ENCODE measurements around the gene TMEM134.
"Not testable (repeated sequence)": the region's sequence is repeated elsewhere in the genome, so short reads cannot be mapped to it uniquely, and the experiment has no call there.

The TMEM134 gene

GRCh38 chr11:67468759-67469507, at the start of gene TMEM134:
TMEM134 (minus strand) TSS chr11:67469251; CDS start chr11:67469192, 59 bp downstream.
- peak; percentile 57 for TF ChIP-seq CTCF (IDR thresholded peaks at IDR 0.05; ENCODE audit: low read depth, low read length)
- peak; percentile 78; the same call in 1 of the 2 replicates for TF ChIP-seq MYC (IDR thresholded peaks at IDR 0.05; ENCODE audit: low read depth, low read length)
- peak; percentile 57; the same call in 1 of the 2 replicates for TF ChIP-seq MAX (IDR thresholded peaks at IDR 0.05; ENCODE audit: low read depth, low read length)
- peak; percentile 93 for TF ChIP-seq POLR2A (IDR thresholded peaks at IDR 0.05; ENCODE audit: extremely low read depth, insufficient read length)
- DNase-seq (ENCODE audit: low read depth) = peak; percentile 95
- H3K4me3 ChIP-seq (ENCODE audit: low read depth, low read length) = peak within 1 kb of the TSS; percentile 55

- TF ChIP-seq CTCF (IDR thresholded peaks at IDR 0.05; ENCODE audit: low read depth, low read length) (no peak), MYC (IDR thresholded peaks at IDR 0.05; ENCODE audit: low read depth, low read length) (no peak), MAX (IDR thresholded peaks at IDR 0.05; ENCODE audit: low read depth, low read length) (no peak), POLR2A (IDR thresholded peaks at IDR 0.05; ENCODE audit: extremely low read depth, insufficient read length) (no peak)
- H3K4me3 ChIP-seq (ENCODE audit: low read depth, low read length) = no peak overlapping the region
These were observed 48.9 kb upstream of the TMEM134 start for GRCh38 chr11:67517784-67518552.

GRCh38 chr11:67516806-67517205, 47.8 kb upstream of the TMEM134 start:
- no peak overlapping the region for H3K4me3 ChIP-seq (ENCODE audit: low read depth, low read length)
- no peak for DNase-seq (ENCODE audit: low read depth)
- TF ChIP-seq CTCF (IDR thresholded peaks at IDR 0.05; ENCODE audit: low read depth, low read length) (no peak), MAX (IDR thresholded peaks at IDR 0.05; ENCODE audit: low read depth, low read length) (no peak), MYC (IDR thresholded peaks at IDR 0.05; ENCODE audit: low read depth, low read length) (no peak), POLR2A (IDR thresholded peaks at IDR 0.05; ENCODE audit: extremely low read depth, insufficient read length) (no peak)

More at GRCh38 chr11:67517784-67518552, 48.9 kb upstream of the TMEM134 start:
- DNase-seq (ENCODE audit: low read depth) = no peak

GRCh38 chr11:67514116-67514515, 45.1 kb upstream of the TMEM134 start:
- no peak for DNase-seq (ENCODE audit: low read depth)
- TF ChIP-seq CTCF (IDR thresholded peaks at IDR 0.05; ENCODE audit: low read depth, low read length) (no peak), MAX (IDR thresholded peaks at IDR 0.05; ENCODE audit: low read depth, low read length) (no peak), POLR2A (IDR thresholded peaks at IDR 0.05; ENCODE audit: extremely low read depth, insufficient read length) (no peak), MYC (IDR thresholded peaks at IDR 0.05; ENCODE audit: low read depth, low read length) (no peak)
- H3K4me3 ChIP-seq (ENCODE audit: low read depth, low read length) = no peak overlapping the region

GRCh38 chr11:67511558-67511957, 42.5 kb upstream of the TMEM134 start:
- H3K4me3 ChIP-seq (ENCODE audit: low read depth, low read length); DNase-seq (ENCODE audit: low read depth): not testable (repeated sequence)

- no peak for DNase-seq (ENCODE audit: low read depth)
- TF ChIP-seq CTCF (IDR thresholded peaks at IDR 0.05; ENCODE audit: low read depth, low read length) = no peak
- TF ChIP-seq MYC (IDR thresholded peaks at IDR 0.05; ENCODE audit: low read depth, low read length) = no peak
- no peak for TF ChIP-seq MAX (IDR thresholded peaks at IDR 0.05; ENCODE audit: low read depth, low read length)
- no peak for TF ChIP-seq POLR2A (IDR thresholded peaks at IDR 0.05; ENCODE audit: extremely low read depth, insufficient read length)
These were observed 40.9 kb upstream of the TMEM134 start for GRCh38 chr11:67510023-67510345.

More at GRCh38 chr11:67510023-67510345, 40.9 kb upstream of the TMEM134 start:
- no peak overlapping the region for H3K4me3 ChIP-seq (ENCODE audit: low read depth, low read length)

All from NB4 (cell line).